ENCODE measurements around the gene NPAS4. TPM values are rescaled to one million over a fixed set of nuclear protein-coding genes. Genes with fewer than 3 reads are reported as not detected.
A peak's percentile ranks its signal among the peaks of the same experiment; 100 is the strongest.
"Not testable (repeated sequence)": the region's sequence is repeated elsewhere in the genome, so short reads cannot be mapped to it uniquely, and the experiment has no call there.

Gene NPAS4
- total RNA-seq, 2 experiments from 2014 or later, result 0.11 TPM; not detected in 1

DNA sequence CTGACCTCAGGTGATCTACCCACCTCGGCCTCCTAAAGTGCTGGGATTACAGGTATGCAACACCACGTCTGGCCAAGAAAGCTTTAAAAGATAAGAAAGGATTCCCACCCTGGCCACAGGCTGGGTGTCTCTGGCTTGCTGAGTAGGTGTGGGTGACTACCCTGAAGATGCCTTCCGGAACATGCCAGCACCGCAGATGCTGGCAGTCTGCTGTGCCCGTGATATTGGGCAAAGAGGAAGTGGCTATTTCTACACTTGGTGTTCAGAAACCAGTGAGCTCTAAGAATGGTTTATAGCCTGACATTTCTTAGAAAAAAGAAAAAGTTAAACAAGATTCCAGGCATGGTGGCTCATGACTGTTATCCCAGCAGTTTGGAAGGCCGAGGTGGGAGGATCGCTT lies 11.8 kb downstream of the NPAS4 start:
- TF ChIP-seq, protein P1, sequence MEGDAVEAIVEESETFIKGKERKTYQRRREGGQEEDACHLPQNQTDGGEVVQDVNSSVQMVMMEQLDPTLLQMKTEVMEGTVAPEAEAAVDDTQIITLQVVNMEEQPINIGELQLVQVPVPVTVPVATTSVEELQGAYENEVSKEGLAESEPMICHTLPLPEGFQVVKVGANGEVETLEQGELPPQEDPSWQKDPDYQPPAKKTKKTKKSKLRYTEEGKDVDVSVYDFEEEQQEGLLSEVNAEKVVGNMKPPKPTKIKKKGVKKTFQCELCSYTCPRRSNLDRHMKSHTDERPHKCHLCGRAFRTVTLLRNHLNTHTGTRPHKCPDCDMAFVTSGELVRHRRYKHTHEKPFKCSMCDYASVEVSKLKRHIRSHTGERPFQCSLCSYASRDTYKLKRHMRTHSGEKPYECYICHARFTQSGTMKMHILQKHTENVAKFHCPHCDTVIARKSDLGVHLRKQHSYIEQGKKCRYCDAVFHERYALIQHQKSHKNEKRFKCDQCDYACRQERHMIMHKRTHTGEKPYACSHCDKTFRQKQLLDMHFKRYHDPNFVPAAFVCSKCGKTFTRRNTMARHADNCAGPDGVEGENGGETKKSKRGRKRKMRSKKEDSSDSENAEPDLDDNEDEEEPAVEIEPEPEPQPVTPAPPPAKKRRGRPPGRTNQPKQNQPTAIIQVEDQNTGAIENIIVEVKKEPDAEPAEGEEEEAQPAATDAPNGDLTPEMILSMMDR (IDR thresholded peaks at IDR 0.05), result no peak
- intact Hi-C loops (cut with micrococcal nuclease), result no loop called here
- peaks cover 13% of the 10 kb centered on the region for H3K4me1 Mint-ChIP-seq (ENCODE audit: low read depth)
- ChIA-PET CTCF (interaction anchor here (1.0 to 7.4 kb wide), 5 partner anchors 11 to 246 kb away, joined by 3 to 91 read pairs (median 6); partner anchors contain the start of gene RBM4B), POLR2A (interaction anchor here (1.5 kb wide), 1 partner anchor 23 kb away, joined by 4 read pairs; no protein-coding TSS in a partner anchor)
- H3K27ac Mint-ChIP-seq, result no peak overlapping the region
- H3K36me3 Mint-ChIP-seq (ENCODE audit: low read depth), result peaks cover 32% of the 10 kb centered on the region
- no peaks in the 10 kb centered on the region for H3K27me3 Mint-ChIP-seq
- no peaks in the 10 kb centered on the region for H3K9me3 Mint-ChIP-seq
- H3K4me3 Mint-ChIP-seq, result no peak overlapping the region
- ATAC-seq (no peak), DNase-seq (no peak)

DNA sequence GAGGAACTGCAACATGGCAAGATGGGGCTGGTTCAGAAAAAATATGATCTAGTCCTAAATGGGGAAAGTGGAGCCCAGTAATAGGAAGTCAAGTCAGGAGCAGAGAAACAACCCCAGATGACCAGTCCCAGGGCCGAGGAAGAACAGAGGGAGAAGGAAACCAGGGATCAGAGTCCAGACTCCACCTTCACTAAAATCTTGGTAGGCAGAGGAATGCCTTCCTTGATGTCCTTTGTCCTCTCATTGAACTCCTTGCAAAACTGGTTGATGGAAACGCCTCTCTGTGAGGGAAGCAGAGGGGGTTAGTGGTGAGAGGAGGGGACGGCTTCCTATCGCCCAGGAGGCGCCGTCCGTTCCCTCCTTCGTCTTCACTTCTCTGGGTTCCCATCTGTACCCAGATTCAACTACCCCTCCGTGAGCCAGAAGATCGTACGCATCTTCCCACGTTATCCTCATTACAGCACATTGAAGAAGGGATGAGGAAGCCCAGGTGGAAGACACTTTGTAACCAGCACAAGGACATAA lies 17.2 kb downstream of the NPAS4 start:
- intact Hi-C loops (cut with micrococcal nuclease), result loop anchor here (5.0 kb wide), 1 partner anchor 34 kb away; no protein-coding TSS in a partner anchor
- DNase-seq (no peak), ATAC-seq (no peak)
- CTCF ChIA-PET, result interaction anchor here (0.8 to 2.8 kb wide), 21 partner anchors 8 to 286 kb away, joined by 3 to 18 read pairs (median 7); partner anchors contain the start of genes DPP3, PELI3, RBM4 and RBM4B
- POLR2A ChIA-PET, result interaction anchor here (0.8 to 1.6 kb wide), 10 partner anchors 15 to 108 kb away, joined by 3 to 6 read pairs (median 3); partner anchors contain the start of genes ACTN3, B4GAT1, DPP3 and ZDHHC24
- Mint-ChIP-seq H3K27ac (peak overlapping the region; percentile 98), H3K4me3 (peak overlapping the region; percentile 96), H3K36me3 (ENCODE audit: low read depth) (peaks cover 22% of the 10 kb centered on the region), H3K4me1 (ENCODE audit: low read depth) (peaks cover 20% of the 10 kb centered on the region), H3K9me3 (peaks cover 3% of the 10 kb centered on the region), H3K27me3 (peaks cover 1% of the 10 kb centered on the region)
- TF ChIP-seq, protein P1 (IDR thresholded peaks at IDR 0.05), result no peak

DNA sequence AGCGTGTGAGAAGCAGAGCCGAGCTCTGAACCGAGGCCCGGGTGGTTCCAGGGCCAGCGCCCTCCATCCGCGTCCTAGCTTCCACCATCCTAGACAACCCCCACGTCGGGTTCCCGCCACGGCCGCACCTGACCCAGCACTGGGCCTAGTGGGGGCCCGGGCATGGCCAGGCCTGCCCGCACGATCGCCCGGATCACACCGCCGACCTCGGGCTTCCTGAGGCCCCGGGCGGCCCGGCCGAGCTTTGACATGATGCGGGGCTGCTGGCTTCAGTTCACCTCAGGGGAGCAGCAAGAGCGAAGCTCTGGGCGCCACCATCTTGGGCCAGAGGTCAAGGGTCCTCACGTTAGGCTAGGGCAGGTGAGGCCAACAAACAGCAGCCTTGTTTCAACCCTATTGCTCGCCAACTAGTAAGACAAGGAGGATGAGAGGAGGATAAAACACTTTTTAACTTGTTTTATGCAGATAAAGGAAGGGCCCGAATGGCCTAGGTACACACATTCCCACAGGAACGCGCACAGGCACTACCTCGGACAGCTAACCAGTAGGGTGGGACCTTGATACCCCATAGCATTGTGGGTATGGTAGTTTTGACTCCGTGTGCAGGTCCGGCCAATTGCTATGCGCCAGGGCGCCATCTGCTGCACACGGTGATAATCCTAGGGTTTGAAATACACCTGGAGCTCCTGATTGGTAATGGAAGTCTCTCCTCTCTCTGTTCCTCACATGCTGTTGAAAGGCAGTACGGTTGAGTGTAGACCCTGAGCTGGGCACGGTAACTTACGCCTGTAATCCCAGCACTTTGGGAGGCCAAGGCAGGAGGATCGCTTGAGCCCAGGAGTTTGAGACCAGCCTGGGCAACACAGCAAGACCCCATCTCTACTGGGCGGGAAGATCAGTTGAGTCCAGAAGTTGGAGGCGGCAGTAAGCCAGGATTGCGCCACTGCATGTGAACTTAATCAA lies 17.9 kb downstream of the NPAS4 start, which contains the start of gene MRPL11:
TSS of gene MRPL11 (minus strand) at position 345 of the 963 bp plus-strand sequence. CDS start at position 251, 94 bp downstream.
- TF ChIP-seq, protein P1 (IDR thresholded peaks at IDR 0.05), result peak; percentile 58
- ChIA-PET CTCF (interaction anchor here (0.6 to 2.8 kb wide), 33 partner anchors 9 to 285 kb away, joined by 3 to 18 read pairs (median 4); partner anchors contain the start of genes DPP3, PELI3, RBM4 and RBM4B), POLR2A (interaction anchor here (0.7 to 1.6 kb wide), 11 partner anchors 14 to 107 kb away, joined by 3 to 6 read pairs (median 3); partner anchors contain the start of genes ACTN3, B4GAT1, DPP3 and ZDHHC24)
- Mint-ChIP-seq H3K27ac (peak within 1 kb of the TSS; percentile 98), H3K36me3 (ENCODE audit: low read depth) (peaks cover 22% of the 10 kb centered on the region), H3K9me3 (peaks cover 11% of the 10 kb centered on the region), H3K4me1 (ENCODE audit: low read depth) (peaks cover 20% of the 10 kb centered on the region), H3K4me3 (peak within 1 kb of the TSS; percentile 96), H3K27me3 (peaks cover 1% of the 10 kb centered on the region)
- ATAC-seq, result peak; percentile 99
- intact Hi-C loops (cut with micrococcal nuclease), result loop anchor here (5.0 kb wide), 1 partner anchor 34 kb away; no protein-coding TSS in a partner anchor
- peak; percentile 97 for DNase-seq

DNA sequence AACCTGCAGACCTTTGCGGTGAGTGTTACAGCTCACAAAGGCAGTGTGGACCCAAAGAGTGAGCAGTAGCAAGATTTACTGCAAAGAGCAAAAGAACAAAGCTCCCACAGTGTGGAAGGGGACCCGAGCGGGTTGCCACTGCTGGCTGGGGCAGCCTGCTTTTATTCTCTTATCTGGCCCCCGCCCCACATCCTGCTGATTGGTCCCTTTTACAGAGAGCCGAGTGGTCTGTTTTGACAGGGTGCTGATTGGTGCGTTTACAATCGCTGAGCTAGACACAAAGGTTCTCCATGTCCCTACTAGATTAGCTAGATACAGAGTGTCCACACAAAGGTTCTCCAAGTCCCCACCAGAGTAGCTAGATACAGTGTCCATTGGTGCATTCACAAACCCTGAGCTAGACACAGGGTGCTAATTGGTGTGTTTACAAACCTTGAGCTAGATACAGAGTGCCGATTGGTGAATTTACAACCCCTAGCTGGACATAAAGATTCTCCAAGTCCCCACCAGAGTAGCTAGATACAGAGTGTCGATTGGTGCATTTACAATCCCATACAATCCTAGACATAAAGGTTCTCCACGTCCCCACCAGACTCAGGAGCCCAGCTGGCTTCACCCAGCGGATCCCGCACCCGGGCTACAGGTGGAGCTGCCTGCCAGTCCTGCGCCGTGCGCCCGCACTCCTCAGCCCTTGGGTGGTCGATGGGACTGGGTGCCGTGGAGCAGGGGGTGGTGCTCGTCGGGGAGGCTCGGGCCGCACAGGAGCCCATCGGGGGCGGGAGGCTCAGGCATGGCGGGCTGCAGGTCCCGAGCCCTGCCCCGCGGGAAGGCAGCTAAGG lies 19.5 kb downstream of the NPAS4 start:
- POLR2A ChIA-PET, result interaction anchor here (0.7 to 1.2 kb wide), 3 partner anchors 22 to 238 kb away, joined by 3 read pairs; partner anchors contain the start of genes DPP3 and RBM4B
- H3K4me3 Mint-ChIP-seq, result not testable (repeated sequence)

DNA sequence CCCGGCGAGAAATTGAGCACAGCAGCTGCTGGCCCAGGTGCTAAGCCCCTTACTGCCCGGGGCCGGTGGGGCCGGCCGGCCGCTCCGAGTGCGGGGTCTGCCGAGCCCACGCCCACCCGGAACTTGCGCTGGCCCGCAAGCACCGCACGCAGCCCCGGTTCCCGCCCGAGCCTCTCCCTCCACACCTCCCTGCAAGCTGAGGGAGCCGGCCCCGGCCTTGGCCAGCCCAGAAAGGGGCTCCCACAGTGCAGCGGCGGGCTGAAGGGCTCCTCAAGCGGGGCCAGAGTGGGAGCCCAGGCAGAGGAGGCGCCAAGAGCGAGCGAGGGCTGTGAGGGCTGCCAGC lies 20.1 kb downstream of the NPAS4 start:
- intact Hi-C loops (cut with micrococcal nuclease), result loop anchor here (5.0 kb wide), 1 partner anchor 34 kb away; no protein-coding TSS in a partner anchor

More for the DNA sequence above, 19.5 kb downstream of the NPAS4 start:
- H3K27me3 Mint-ChIP-seq, DNase-seq, H3K27ac Mint-ChIP-seq, ATAC-seq: not testable (repeated sequence)
- CTCF ChIA-PET, result interaction anchor here (0.8 to 2.8 kb wide), 9 partner anchors 11 to 70 kb away, joined by 3 to 18 read pairs (median 4); no protein-coding TSS in a partner anchor
- H3K36me3 Mint-ChIP-seq (ENCODE audit: low read depth), result peaks cover 16% of the 10 kb centered on the region
- H3K4me1 Mint-ChIP-seq (ENCODE audit: low read depth), result peaks cover 20% of the 10 kb centered on the region
- H3K9me3 Mint-ChIP-seq, result peaks cover 12% of the 10 kb centered on the region
- intact Hi-C loops (cut with micrococcal nuclease), result loop anchor here (5.0 kb wide), 1 partner anchor 33 kb away; no protein-coding TSS in a partner anchor

More for the DNA sequence above, 20.1 kb downstream of the NPAS4 start:
- CTCF ChIA-PET, result interaction anchor here (1.0 to 2.8 kb wide), 4 partner anchors 14 to 71 kb away, joined by 3 to 12 read pairs (median 4); no protein-coding TSS in a partner anchor
- H3K27ac Mint-ChIP-seq, H3K4me3 Mint-ChIP-seq, H3K27me3 Mint-ChIP-seq, DNase-seq, ATAC-seq: not testable (repeated sequence)
- Mint-ChIP-seq H3K36me3 (ENCODE audit: low read depth) (peaks cover 11% of the 10 kb centered on the region), H3K4me1 (ENCODE audit: low read depth) (peaks cover 20% of the 10 kb centered on the region), H3K9me3 (peaks cover 12% of the 10 kb centered on the region)
- POLR2A ChIA-PET, result interaction anchor here (1.0 kb wide), 1 partner anchor 39 kb away, joined by 3 read pairs; the partner anchor contains the start of gene DPP3
